Omental fat pad (tissue), 4 donors: ENCODE results near the gene CPNE1. TPM values are rescaled to one million over a fixed set of nuclear protein-coding genes. Genes with fewer than 3 reads are reported as not detected.

Source experiments
- ATAC-seq: fragments of 150-250 bp; one replicate; pipeline ENCODE4 v1.9.1; 2016; ENCODE audit warnings: mild to moderate bottlenecking, moderate library complexity; ENCODE audit not compliant: low FRiP score
- DNase-seq: peaks from one replicate; pipeline ENCODE4 v3.0.0-alpha.2; 2019; ENCODE audit warnings: low spot score
- total RNA-seq, 4 donors: library from RNA; depleted of rRNA; stranded (reverse); fragments of >200 nt; gene quantifications; one replicate each; pipeline ENCODE4 v1.1.0, GENCODE V29; 2016
- TF ChIP-seq, protein P1 (sequence below), 3 donors: fragments of 450-650 bp; IDR thresholded peaks; one replicate each; pipeline ENCODE4 v1.5.1; 2016 to 2017; ENCODE audit warnings: antibody characterized with exemption in 3 of 3, mild to moderate bottlenecking in 3 of 3, moderate library complexity in 2 of 3

CPNE1 gene
- total RNA-seq, 4 donors from 2014 or later, result 50.7 to 113 (median 85.2) TPM

DNA sequence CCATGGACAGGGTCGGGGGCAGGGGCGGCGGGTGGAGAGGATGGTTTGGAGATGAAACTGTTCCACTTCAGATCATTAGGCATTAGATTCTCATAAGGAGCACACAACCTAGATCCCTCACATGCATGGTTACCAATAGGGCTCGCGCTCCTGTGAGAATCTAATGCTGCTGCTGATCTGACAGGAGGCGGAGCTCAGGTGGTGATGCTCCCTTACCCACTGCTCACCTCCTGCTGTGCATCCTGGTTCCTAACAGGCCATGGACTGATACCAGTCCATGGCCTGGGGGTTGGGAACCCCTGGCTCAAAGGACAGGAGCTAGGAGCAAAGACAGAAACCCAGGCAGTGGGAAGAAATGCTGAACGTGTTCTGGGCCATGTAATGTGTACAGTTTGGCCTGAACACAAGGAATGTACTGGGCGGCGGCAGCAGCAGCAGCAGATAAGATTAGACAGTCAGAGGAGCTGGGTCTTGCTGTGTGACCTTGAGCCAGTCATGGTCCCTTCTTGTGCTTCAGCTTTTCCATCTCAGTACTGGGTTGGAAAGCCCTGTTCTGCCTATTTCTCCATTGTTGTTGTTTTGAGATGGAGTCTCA, 53.8 kb downstream of the CPNE1 start:
- TF ChIP-seq, protein P1, sequence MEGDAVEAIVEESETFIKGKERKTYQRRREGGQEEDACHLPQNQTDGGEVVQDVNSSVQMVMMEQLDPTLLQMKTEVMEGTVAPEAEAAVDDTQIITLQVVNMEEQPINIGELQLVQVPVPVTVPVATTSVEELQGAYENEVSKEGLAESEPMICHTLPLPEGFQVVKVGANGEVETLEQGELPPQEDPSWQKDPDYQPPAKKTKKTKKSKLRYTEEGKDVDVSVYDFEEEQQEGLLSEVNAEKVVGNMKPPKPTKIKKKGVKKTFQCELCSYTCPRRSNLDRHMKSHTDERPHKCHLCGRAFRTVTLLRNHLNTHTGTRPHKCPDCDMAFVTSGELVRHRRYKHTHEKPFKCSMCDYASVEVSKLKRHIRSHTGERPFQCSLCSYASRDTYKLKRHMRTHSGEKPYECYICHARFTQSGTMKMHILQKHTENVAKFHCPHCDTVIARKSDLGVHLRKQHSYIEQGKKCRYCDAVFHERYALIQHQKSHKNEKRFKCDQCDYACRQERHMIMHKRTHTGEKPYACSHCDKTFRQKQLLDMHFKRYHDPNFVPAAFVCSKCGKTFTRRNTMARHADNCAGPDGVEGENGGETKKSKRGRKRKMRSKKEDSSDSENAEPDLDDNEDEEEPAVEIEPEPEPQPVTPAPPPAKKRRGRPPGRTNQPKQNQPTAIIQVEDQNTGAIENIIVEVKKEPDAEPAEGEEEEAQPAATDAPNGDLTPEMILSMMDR (IDR thresholded peaks at IDR 0.05), result no peak
- ATAC-seq, result no peak
- no peak for DNase-seq

DNA sequence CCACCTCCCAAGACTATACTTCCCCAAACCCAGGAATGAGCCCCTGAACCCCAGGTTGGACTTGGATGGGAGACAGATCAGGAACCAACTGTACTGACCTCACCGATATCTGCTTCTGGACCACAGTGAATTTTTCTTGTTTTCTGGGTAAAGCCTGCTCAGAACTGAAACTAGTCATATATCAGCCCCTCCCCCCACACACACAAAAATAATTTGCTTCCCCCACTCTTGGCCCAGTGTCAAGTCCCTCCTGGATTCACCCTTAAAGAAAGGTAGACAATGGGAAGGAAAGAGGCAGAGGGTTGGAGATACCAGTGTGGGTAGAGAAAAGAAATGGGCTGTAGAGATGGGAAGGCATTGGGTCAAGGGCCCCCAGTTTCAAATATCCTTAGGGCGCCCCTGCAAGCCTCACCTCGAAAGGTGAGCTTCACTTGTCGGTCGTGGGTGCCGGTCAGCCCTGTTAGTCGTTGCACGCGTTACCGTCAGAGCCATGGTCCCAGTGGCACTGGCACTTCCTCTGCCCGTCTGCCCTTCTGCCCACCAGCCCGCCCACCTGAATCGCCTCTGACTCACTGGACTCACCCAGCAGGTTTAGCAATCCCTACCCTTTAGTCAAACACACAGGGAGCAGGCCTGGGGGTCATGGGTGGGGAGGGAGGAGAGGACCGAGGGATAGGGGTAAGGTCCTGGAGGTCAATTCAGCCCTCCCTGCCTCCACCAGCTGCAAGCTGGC, 57.5 kb downstream of the CPNE1 start:
- TF ChIP-seq, protein P1 (IDR thresholded peaks at IDR 0.05), result no peak
- ATAC-seq (no peak), DNase-seq (no peak)

DNA sequence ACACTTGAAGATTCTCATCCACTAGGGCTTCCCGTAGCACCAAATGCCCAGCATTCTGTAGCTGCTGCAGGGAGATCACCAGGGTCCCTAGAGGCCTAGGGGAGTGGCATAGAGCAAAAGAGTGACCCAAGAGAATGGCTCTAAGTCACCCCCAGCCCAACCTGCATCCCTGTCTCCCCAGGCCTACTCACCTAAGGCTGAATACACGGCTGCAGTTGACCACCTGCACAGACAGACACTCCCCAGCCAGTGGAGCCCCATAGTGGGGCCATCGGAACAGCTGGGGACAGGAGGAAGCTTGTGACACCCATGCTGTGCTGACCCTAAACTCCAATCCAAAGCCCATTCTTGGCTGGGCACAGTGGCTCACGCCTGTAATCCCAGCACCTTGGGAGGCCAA, 58.6 kb downstream of the CPNE1 start:
- DNase-seq, result no peak
- no peak for ATAC-seq
- TF ChIP-seq, protein P1 (IDR thresholded peaks at IDR 0.05), result no peak

GRCh38 chr20:35604449-35604747, 60.3 kb downstream of the CPNE1 start:
- DNase-seq (no peak), ATAC-seq (no peak)
- TF ChIP-seq, protein P1 (IDR thresholded peaks at IDR 0.05), result no peak

DNA sequence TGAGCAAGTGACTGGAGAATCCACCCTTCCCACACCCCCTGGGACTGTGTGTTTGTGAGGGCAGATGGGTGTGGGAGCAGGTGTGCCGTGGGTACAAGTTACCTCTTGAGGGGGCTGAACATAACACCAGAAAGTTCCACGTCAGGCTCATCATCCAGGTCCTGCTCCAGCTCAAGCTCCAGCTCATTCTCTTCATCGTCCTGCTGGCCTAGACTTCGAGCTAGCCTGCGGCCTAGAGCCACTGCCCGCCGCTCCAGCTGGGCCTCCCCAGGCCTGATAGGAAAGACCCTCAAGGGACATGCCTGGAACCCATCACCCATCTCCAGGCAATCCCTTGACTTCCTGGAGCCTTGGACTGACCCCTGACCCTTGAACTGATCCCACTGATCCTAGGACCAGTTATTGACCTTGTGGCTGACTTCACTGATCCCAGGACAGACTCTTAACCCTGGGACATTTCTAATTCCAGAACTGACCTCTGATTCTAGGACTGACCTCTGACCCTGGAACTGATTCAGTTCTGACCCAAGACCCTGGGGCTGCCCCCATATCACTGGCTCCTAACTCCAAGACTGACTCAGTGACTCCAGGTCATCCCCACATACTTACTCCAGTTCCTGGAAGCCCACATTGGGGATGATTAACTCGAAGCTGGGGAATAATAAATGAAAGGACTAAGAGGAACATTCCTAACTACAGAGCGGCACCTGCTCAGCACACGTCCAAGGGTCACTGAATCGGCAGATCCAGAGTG, 60.8 kb downstream of the CPNE1 start:
- TF ChIP-seq, protein P1 (IDR thresholded peaks at IDR 0.05), result no peak
- ATAC-seq, result no peak

GRCh38 chr20:35602851-35603495, 61.7 kb downstream of the CPNE1 start:
- no peak for ATAC-seq
- no peak for DNase-seq
- TF ChIP-seq, protein P1 (IDR thresholded peaks at IDR 0.05), result no peak

More for the DNA sequence above, 60.8 kb downstream of the CPNE1 start:
- no peak for DNase-seq
